NCI-H524 treated with DMSO at 0.1 percent for 48 hours (cell line): ENCODE results near the gene RBFOX2.
"Not testable (repeated sequence)": the region's sequence is repeated elsewhere in the genome, so short reads cannot be mapped to it uniquely, and the experiment has no call there.

Source experiments
- DNase-seq: peaks from one replicate; lab custom pipeline; 2025; lab: John Stamatoyannopoulos, UW

RBFOX2 gene

DNA sequence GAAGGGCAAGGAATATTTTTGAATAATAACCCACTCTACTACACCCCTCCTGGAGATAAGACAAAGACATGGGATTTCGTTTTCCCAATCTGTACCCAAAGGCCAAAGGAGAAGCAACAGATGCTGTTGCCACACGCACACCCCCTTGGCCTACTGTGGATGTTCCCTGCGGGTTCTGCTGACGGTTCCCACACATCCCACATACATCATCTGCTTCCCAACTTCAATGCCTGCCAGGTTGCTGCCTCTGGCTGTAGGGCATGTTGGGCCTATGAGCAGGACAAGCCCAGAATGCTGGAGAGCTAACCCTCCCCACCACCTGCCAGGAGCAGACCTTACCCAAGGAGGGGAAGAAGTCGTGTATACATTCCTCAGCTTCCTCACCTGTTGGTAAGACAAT, 13.6 kb upstream of the RBFOX2 start:
- no peak for DNase-seq

DNA sequence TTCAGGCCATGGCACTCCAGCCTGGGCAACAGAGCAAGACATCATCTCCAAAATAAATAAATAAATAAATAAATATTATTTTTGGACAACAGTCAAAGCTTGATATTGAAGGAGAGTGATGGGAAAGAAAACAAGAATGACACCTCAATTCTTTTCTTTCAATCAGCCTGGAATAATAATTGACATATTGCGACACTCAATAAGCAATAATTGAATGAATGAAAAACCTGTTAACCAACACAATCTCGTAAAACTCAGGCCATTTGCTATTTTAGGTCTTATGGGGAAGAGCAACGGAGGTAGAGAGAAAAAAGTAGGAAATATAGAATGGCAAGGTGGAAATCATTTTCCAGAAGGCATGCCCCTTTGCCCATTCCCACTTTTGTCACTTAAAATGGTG, 10.5 kb upstream of the RBFOX2 start:
- DNase-seq: no peak

DNA sequence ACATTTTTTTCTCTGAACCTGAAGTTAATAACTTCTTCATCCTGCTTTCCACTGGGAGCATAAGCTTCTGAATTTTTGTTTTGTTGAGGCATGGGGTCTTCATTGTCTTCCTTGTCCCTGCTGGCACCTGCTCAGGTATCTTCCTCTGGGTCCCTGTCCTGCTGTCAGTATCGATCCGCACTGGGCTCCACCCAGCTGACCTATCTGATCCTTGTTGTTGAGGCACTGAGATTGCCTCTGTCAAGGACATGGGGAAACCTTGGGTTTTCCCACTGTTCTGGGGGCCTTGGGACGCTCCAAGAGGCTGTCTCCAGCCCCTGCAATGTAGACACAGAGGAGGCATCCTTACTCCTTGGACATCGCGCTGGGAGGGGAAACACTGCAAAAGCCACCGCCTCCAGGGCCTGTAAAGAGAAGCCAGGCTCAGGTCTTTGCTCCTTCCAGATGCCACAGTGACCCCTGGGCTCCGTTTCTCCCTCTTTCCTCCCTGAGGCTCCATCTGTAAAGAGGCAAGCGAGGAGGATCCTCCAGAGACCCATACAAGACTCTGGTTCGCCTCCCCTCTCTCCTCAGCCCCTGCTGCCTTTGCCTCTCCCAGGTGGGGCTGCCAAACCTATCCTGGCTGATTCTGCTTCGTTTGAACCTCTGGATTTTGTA, 8.6 kb upstream of the RBFOX2 start:
- DNase-seq: no peak

DNA sequence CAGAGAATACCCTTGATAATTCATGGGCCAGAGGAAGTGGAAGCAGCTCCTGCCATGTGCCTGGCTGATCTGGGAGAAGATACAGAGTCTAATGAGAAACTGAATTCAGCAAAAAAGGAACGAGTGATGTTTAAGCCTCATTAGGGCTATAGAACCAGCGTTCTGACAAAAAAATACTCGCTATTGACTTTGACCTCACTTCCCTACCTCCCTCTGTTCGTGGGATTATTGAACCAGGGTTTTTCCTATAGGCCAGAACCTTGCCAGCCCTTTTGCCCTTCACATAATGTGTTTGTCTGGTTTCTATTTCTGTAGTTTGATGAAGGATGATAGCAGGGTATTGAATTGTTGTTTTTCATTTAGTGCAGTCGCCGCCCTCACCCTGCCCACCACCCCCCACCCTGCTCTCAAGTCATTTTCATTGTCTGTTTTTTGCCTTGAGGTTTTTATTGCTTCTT, 7.6 kb upstream of the RBFOX2 start:
- no peak for DNase-seq

DNA sequence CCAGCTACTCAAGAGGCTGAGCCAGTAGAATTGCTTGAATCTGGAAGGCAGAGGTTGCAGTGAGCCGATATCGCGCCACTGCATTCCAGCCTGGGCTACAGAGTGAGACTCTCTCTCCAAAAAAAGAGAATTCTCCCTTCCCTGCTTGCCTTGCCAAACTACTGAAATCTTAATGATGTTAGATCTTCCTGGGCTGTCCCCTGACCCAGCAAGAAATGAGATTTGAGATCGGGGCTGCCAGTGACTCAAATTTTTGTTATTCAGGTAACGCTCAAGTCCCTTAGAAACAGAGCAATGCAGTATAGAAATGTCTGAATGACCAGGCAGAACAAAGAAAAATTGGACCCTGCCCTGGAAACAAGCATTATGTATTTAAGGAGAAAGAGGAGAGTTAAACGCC, 4.0 kb upstream of the RBFOX2 start:
- no peak for DNase-seq

DNA sequence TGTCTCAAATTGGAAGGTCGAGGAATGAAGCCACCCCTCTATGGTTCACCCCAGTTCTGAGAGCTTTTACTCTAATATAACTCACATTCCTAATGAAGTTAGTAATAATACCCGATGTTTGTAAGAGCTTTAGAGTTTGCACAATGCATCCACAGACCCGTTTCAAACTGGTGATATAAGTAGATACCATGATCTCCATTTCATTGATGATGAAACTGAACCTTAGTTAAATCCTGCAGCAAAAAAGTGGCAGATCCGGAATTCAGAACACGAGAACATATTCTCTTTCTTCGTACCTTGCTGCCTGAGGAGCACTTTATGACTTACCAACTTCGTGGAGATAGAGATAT, 757 bp upstream of the RBFOX2 start:
- DNase-seq: no peak

DNA sequence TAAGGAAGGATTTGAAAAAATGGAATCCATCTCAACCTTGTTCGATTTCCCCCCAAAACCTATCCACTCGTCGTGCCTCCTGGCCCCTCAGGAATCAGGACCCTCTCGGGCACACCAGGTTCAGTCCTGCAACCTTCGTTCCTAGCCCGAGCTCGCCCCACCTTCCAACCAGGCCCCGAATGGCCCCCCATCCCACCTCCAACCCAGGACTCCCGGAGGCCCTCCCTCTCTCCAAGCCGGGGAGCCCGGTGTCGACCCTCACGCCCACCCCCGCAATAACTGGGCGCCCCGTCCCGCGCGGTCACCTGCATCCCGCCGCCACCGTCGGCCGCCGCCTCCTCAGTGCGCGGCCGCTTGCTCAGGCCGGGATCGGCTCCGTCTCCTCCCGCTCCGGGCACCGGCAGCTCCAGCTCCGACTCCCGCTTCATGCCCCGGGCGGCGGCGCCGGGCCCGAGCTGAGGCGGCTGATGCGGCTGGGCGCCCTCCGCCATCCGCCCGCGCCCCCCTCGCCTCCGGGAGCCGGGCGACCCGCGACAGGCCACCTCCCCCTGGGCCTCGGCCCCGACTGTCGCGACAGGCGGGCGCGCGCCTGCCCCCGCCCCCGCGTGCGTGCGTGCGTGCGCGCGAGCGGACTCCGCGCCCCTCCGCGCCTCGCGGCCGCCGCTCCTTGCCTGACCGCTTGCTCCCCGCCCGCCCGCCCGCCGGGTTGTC, 534 bp downstream of the RBFOX2 start:
- DNase-seq: no peak

DNA sequence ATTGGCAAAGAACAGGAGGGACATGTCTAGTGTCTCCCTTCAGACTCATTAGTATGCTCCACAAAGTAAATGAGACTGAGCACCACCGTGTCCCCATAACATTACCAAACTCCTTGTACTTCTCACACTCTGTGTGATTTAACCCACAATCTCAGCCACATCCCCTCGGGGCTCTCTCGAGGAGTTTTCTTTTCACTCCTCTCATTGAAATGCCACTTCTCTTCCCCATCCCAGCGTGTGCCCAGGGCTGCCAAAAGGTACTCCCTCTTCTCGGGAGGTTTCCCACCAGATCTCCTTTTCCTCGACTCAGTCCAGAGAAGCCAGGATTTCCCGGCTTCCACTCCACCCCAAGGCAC, 1.1 kb downstream of the RBFOX2 start:
- DNase-seq: no peak

DNA sequence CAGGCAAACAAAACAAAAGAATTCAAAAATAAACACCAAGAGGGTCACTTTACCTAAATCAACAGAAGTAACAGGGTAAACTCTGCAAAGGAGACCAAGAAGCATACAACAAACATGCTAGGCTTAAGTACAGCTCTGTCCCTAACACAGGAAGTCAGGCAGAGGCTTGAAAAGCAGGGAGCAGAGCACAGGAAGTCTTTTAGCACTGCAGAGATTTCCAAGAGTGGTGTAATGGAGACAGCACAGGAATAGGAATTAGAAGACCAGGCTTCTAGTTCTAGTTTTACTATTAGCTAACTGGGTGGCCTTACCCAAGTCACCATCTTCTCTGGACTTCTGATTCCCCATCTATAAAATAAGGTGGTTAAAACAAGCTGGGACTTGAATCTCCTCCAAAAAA, 1.9 kb downstream of the RBFOX2 start:
- no peak for DNase-seq

DNA sequence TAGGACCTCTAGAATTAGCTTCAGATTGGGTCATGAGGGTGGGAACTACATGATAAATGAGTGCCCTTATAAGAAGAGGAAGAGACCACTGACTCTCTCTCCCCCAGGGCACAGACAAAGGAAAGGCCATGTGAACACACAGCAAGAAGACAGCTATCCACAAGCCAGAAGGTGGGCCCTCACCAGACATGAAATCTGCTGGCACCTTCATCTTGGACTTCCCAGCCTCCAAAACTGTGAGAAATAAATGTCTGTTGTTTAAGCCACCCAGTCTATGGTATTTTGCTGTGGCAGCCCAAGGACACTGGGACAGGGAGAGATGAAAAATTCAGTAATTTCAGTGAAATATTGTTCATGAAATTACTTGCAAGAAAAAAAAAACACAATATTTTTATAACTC, 5.9 kb downstream of the RBFOX2 start:
- no peak for DNase-seq

DNA sequence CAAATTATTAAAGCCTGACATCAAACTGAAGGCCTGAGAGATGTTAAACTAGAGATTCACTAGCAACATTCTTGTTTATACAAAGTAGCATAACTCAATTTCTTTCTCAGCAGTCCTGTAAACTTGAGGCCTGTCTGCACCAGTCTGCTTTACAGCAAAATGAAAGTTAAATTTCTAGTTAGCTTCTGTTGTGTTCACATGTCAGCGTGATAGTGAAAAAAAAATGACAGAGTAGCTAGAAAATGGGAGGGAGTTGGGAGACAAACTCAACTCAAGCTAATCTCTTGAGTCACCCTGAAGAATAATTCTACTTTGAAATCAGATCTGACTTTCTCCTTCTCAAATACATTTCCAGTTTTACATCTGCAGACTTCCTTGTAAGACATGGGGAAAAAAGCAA, 6.5 kb downstream of the RBFOX2 start:
- DNase-seq: no peak

DNA sequence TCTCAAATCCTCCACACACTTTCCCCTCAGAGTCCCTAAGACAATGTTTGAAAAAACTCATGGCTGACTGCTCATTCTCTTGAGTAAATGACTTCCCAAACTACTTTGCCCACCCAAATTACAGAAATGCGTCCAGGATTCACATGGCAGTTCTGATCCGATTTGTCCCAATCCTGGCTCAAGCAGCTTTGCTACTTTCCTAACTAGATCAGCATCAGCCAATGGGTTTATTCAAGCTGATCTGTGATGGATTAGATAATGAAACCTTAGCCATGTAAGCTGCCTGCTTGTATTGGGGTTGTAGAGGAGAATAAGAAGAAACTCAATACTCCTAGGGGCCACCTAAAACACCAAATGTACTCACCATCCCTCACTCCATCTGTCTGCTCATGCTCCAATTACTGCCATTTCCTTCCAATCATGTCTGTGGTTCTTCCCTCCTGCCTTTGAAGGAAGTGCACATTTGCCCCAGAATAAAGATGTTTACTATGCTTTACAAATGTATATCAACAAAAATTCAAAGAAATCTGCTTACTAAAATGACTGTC, 6.9 kb downstream of the RBFOX2 start:
- peak; percentile 96 for DNase-seq

DNA sequence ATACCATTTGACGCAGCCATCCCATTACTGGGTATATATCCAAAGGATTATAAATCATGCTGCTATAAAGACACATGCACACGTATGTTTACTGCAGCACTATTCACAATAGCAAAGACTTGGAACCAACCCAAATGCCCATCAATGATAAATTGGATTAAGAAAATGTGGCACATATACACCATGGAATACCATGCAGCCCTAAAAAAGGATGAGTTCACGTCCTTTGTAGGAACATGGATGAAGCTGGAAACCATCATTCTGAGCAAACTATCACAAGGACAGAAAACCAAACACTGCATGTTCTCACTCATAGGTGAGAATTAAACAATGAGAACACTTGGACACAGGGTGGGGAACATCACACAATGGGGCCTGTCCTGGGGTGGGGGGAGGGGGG, 7.8 kb downstream of the RBFOX2 start:
- DNase-seq: not testable (repeated sequence)

DNA sequence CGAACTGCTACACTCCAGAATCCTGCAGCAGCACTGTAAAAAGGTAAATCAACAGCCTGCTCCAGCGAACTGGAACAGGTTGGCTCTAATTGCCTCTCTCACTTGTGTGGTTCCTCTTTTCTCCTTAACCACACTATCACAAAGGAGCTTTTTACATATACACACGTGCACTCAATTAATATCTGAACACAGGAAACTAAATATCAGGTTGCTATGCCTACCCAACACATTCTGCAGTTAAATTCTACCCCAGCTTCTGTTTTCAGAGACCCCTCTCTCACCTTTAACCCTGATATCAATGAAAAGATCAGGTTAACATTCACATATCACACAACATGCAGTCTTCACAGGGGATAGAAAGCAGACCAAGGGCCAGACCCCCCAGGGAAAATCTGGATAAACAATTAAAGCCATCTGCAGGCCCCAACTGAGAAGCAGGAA, 11.0 kb downstream of the RBFOX2 start:
- DNase-seq: no peak

DNA sequence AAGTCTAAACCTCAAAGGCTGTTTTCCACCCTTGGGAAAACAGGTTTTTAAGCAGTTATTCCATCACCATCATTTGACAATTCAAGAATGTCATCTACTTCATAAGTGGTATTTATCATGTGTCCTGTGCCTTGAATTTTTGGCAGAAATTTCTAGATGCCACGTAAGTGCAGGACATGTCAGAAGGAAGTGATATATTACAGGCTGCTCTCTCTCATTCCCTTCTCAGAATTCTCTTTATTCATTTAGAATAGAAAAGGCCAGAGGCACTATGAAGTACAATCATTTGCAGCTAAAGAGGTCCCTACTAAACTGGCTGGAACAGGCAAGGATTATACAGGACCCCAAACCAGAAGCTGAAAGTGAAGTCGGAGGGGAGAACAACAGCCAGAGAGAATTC, 11.9 kb downstream of the RBFOX2 start:
- DNase-seq: no peak

DNA sequence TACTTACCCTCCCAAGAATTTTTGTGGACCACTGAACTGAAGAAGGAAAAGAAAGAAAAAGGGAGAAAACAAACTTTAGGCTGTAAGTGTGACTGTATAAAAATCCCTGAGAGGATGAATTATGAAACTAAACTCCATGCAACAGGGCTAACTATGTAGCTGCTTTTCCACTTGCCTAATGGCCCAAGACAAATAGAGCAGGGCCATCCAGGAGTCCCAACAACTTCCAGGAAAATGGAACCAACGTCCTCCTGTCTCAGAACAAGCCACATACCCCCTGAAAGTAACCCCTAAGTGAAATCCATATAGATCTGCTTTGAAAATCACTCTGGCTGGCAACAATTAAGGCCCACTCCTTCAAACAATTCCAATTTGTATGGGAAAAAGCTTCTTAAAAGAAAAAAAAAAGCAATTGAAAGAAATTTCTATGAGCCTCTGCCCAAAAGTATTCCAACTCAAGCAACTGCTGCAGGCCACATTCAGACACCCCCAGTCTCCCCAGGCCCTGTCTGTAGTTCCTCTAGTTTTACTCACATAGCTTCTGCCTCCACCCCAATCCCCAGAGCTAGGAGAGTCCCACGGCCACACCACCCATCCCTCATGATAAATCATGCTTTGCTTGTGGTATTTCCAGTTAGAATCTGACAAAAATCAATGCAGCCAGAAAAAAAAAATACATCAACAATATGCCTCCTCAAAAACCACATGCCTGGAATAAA, 12.7 kb downstream of the RBFOX2 start:
- DNase-seq: no peak

DNA sequence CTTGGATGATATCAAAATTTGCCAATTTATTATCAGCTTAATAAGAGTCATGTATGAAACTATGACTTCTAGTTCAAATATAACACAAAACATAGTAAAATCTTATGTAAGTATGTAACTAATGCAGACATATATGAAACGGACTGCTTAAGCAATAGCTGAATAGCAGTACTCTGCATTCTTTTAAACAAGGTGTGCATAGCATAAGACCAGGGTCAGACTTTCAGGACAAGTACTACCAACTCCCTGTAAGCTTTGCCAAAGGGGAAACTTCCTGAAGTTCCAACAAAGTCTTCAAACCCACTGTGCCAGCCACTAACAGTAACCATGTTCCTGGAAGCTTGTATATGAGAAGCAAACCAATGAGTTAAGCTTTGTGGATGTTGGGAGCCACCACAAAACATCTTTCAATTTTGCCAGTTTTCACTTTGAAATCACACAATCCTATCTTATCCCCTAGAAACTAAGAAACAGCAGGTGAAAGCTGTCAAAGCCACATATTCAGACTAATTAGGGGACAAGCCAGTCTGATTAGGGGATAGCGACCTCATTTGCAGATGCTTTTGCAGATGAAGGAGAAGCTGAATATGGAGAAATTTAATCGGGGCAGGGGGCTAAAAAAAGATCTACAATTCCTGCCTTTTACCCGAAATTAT, 13.3 kb downstream of the RBFOX2 start:
- no peak for DNase-seq

DNA sequence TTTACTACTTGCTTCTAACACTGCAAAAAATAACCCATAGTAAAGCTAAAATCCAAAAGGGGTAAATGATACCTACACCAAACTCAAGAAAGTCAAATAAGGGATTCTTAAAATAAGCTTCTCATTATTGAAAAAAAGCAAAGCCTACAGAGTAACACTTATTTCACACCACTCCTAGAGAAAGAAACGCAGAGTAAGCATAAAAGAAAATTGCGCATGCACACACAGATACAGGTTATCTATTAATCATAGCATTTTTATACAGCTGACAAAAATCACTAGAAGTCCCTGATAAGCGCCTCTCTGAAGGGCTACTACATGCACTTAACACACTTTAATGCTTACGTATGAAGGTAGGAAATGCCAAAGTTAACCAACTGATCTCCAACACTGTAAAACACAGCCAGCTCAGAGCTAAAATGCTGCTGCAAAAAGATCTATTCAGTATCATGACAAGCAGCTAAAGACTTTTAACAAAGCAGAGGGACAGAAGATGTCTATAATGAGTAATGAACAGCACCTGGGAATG, 14.0 kb downstream of the RBFOX2 start:
- DNase-seq: no peak

DNA sequence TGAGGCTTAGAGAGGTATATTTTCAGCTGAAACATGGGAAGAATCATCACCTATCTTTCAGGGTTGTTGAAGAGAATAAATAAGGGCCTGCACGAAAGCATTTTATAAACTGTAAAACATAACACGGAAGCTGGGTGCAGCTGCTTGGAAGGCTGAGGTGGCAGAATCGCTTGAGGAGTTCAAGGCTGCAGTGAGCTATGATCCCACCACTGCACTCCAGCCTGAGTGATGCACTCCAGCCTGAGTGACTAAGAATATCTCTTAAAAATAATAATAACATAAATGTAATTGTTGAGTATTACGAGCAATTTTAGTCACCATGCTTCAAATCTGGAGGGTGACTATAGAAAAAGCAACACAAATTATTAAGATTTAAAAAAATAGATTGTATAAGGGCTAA, 16.3 kb downstream of the RBFOX2 start:
- no peak for DNase-seq

DNA sequence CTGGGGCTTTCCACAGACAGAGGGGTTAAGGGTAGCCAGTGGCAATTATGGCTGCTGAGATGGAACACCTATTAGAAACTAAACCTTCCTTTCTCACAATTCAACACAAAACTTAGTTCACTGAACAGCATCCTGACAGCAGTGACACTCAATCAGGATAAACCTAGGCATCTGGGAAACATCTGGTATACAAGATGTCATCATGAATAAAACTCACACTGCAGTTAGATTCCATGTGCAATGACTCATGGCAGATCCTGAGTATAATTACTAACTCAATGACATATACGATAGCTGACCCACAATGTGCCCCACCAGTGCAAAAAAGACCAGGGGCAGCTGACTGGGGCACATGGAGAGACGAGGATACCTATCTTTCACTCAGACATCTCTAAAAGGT, 17.7 kb downstream of the RBFOX2 start:
- no peak for DNase-seq

DNA sequence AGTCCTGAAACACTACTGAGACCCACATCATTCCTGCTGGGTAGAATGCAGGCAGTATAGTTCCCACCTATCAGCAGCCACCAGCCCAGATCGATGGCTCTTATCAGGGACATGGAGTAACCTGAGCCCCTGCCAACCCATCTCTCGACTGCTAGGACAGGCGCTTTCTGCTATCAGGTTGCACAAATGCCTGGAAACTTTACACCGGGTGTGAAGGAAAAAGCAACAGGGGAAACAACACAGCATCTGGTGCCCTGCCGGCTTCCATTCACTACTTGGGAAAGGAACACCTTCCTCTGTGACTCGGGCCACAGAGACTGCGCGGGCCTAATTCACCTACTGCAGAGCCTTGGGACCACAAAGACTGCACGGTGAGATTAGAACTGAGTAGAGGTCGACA, 18.5 kb downstream of the RBFOX2 start:
- DNase-seq: peak; percentile 65

DNA sequence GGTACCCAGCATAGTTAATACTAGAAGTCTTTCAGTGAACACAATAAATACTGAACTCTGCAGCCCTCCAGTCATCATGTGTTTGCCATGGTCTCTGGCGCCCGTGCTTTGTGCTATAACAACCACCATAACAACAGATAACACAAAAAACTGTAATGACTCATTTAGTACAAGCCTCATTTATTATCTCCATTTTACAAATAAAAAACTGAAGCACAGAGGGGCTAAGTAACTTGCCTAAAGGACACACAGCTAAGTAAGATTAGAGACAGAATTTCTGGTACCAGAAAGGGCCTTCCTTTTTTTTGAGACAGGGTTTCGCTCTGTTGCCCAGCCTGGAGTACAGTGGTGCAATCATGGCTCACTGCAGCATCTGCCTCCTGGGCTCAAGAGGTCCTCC, 19.5 kb downstream of the RBFOX2 start:
- DNase-seq: no peak
